HCT116 (cell line): ENCODE data around the gene EIF2B5. TPM values are rescaled to one million over a fixed set of nuclear protein-coding genes. Genes with fewer than 3 reads are reported as not detected.

Experiments used
- ATAC-seq: fragments of 200-7000 bp; cut with Tn5 transposase; 2 replicates; pipeline ENCODE4 v1.9.1; 2020; ENCODE audit warnings: mild to moderate bottlenecking, moderate library complexity
- BruUV-seq: library from RNA; stranded (reverse); fragments of 400-500 nt; replicated peaks from 2 replicates; lab custom pipeline; 2021; lab: Mats Ljungman, UMichigan
- CTCF ChIA-PET: fragments of 300-600 bp; sonication (Branson Sonifier 250); formaldehyde crosslinking; loops from one replicate; lab custom pipeline; 2021; ENCODE audit warnings: antibody characterized with exemption; lab: Charles Lee
- POLR2A ChIA-PET: fragments of 300-600, 350-600 bp; sonication (Branson Sonifier 250); formaldehyde crosslinking; loops from one replicate; lab custom pipeline; 2021; ENCODE audit warnings: antibody characterized with exemption; lab: Charles Lee
- RAD21 ChIA-PET, 2 experiments: fragments of 300-600 bp; sonication (Branson Sonifier 250); formaldehyde crosslinking; loops; one replicate each; lab custom pipeline; 2023; ENCODE audit warnings: low total read pairs in 2 of 2; ENCODE audit not compliant: uncharacterized antibody in 2 of 2, unreplicated experiment in 2 of 2, low non-redundant PET in 1 of 2; lab: Charles Lee
- DNase-seq: peaks from one replicate; pipeline ENCODE4 v3.0.0-alpha.2; 2010; ENCODE audit warnings: low read depth, low spot score
- H2AFZ ChIP-seq: fragments of 200-600 bp; shearing (Covaris generic), sonication (generic); 2 replicates; pipeline ENCODE4 v1.6.1; 2017; ENCODE audit warnings: low read depth, mixed run types, mixed read lengths, antibody characterized with exemption, low read length; ENCODE audit not compliant: poor library complexity, severe bottlenecking
- H3K27ac ChIP-seq: 2 replicates; pipeline ENCODE4 v1.5.1; 2012; ENCODE audit warnings: low read depth, low read length
- H3K27me3 ChIP-seq: fragments of 200-600 bp; sonication (generic); 2 replicates; pipeline ENCODE4 v1.6.1; 2016; ENCODE audit warnings: mixed run types, low read length, mixed read lengths; ENCODE audit not compliant: insufficient read depth
- H3K36me3 ChIP-seq, 2 experiments: fragments of 200-500 bp in 1 of 2; fragments of 200-600 bp in 1 of 2; sonication (Bioruptor generic) in 1 of 2; sonication (generic) in 1 of 2; 2 replicates each; pipeline versions ENCODE4 v1.5.1 to v1.6.1; 2014 to 2016; ENCODE audit warnings: low read length in 2 of 2, inconsistent platforms in 1 of 2, mixed read lengths in 1 of 2, mixed run types in 1 of 2; ENCODE audit not compliant: insufficient read depth in 2 of 2, control insufficient read depth in 1 of 2
- H3K4me1 ChIP-seq, 2 experiments: fragments of 200-600 bp in 1 of 2; sonication (generic) in 1 of 2; 2 replicates each; pipeline versions ENCODE4 v1.5.1 to v1.6.1; 2012 to 2017; ENCODE audit warnings: low read length in 2 of 2, inconsistent platforms in 1 of 2, mild to moderate bottlenecking in 1 of 2, mixed read lengths in 1 of 2, mixed run types in 1 of 2, moderate library complexity in 1 of 2; ENCODE audit not compliant: insufficient read depth in 2 of 2, control insufficient read depth in 1 of 2
- H3K4me2 ChIP-seq: fragments of 200-600 bp; sonication (generic); 2 replicates; pipeline ENCODE4 v1.6.1; 2017; ENCODE audit warnings: mixed run types, low read length, mixed read lengths
- H3K4me3 ChIP-seq, 2 experiments: fragments of 200-600 bp in 1 of 2; sonication (generic) in 1 of 2; replicated peaks in 1 of 2; 2 replicates each; pipeline ENCODE4 v1.5.1; 2011 to 2016; ENCODE audit warnings: low read length in 2 of 2, control low read depth in 1 of 2, low read depth in 1 of 2, mild to moderate bottlenecking in 1 of 2, mixed read lengths in 1 of 2, mixed run types in 1 of 2
- H3K79me2 ChIP-seq: fragments of 200-600 bp; sonication (generic); 2 replicates; pipeline ENCODE4 v1.6.1; 2017; ENCODE audit warnings: mild to moderate bottlenecking, mixed run types, low read length, moderate library complexity, mixed read lengths; ENCODE audit not compliant: insufficient read depth
- H3K9ac ChIP-seq: fragments of 200-600 bp; sonication (generic); 2 replicates; pipeline ENCODE4 v1.6.1; 2016; ENCODE audit warnings: low read length, mixed read lengths
- H3K9me2 ChIP-seq: fragments of 200-600 bp; sonication (generic), shearing (Covaris generic); 2 replicates; pipeline ENCODE4 v1.6.1; 2017; ENCODE audit warnings: mixed run types, mild to moderate bottlenecking, moderate library complexity; ENCODE audit not compliant: insufficient read depth
- H3K9me3 ChIP-seq, 2 experiments: fragments of 200-500 bp in 1 of 2; fragments of 200-600 bp in 1 of 2; sonication (Bioruptor generic) in 1 of 2; sonication (generic) in 1 of 2; 2 replicates each; pipeline ENCODE4 v1.6.1; 2014 to 2017; ENCODE audit warnings: low read length in 2 of 2, mixed read lengths in 2 of 2, inconsistent platforms in 1 of 2, low read depth in 1 of 2, mild to moderate bottlenecking in 1 of 2, mixed run types in 1 of 2, moderate library complexity in 1 of 2; ENCODE audit not compliant: control insufficient read depth in 1 of 2, insufficient read depth in 1 of 2
- H4K20me1 ChIP-seq: fragments of 200-600 bp; sonication (generic), shearing (Covaris generic); 2 replicates; pipeline ENCODE4 v1.6.1; 2017; ENCODE audit warnings: mixed run types, mild to moderate bottlenecking, moderate library complexity; ENCODE audit not compliant: insufficient read depth
- ATF3 ChIP-seq: IDR thresholded peaks from 2 replicates; pipeline ENCODE4 v1.6.1; 2012
- CEBPB ChIP-seq: IDR thresholded peaks from 2 replicates; pipeline ENCODE4 v1.6.1; 2012; ENCODE audit warnings: low read depth
- EGR1 ChIP-seq: IDR thresholded peaks from 2 replicates; pipeline ENCODE4 v1.6.1; 2012; ENCODE audit warnings: low read depth
- ELF1 ChIP-seq: IDR thresholded peaks from 2 replicates; pipeline ENCODE4 v1.6.1; 2012; ENCODE audit warnings: low read depth, borderline replicate concordance
- EZH2 ChIP-seq: fragments of 200-600 bp; sonication (generic); IDR thresholded peaks from 2 replicates; pipeline ENCODE4 v1.6.1; 2017; ENCODE audit warnings: antibody characterized with exemption, mixed run types
- FOSL1 ChIP-seq: IDR thresholded peaks from 2 replicates; pipeline ENCODE4 v1.6.1; 2012; ENCODE audit warnings: low read depth
- JUND ChIP-seq: IDR thresholded peaks from 2 replicates; pipeline ENCODE4 v1.6.1; 2012
- POLR2AphosphoS5 ChIP-seq: IDR thresholded peaks from 2 replicates; pipeline ENCODE4 v1.6.1; 2011; ENCODE audit warnings: mild to moderate bottlenecking, low read depth, low read length, moderate library complexity
- RAD21 ChIP-seq: IDR thresholded peaks from 2 replicates; pipeline ENCODE4 v1.6.1; 2012; ENCODE audit warnings: low read depth, mild to moderate bottlenecking
- SIN3A ChIP-seq: IDR thresholded peaks from 2 replicates; pipeline ENCODE4 v1.6.1; 2012; ENCODE audit warnings: low read depth
- SP1 ChIP-seq: IDR thresholded peaks from 2 replicates; pipeline ENCODE4 v1.6.1; 2012; ENCODE audit warnings: low read depth
- SRF ChIP-seq: IDR thresholded peaks from 2 replicates; pipeline ENCODE4 v1.6.1; 2012; ENCODE audit warnings: low read depth
- YY1 ChIP-seq: IDR thresholded peaks from 2 replicates; pipeline ENCODE4 v1.6.1; 2011; ENCODE audit warnings: low read length, low read depth, moderate library complexity, mild to moderate bottlenecking; ENCODE audit not compliant: insufficient replicate concordance; ENCODE audit errors: extremely low read depth
- ZFX ChIP-seq: fragments of 450-650 bp; IDR thresholded peaks from 2 replicates; pipeline ENCODE4 v1.6.1; 2017
- ZNF274 ChIP-seq: fragments of 200-500 bp; sonication (Bioruptor generic); IDR thresholded peaks from 2 replicates; pipeline ENCODE4 v1.6.1; 2014; ENCODE audit warnings: mild to moderate bottlenecking, low read depth, low read length, inconsistent platforms
- intact Hi-C: fragments of 100-400 bp; cut with micrococcal nuclease; formaldehyde crosslinking; loops from 2 replicates; pipeline ENCODE4 v1.10.0; 2022
- total RNA-seq: library from RNA; stranded (reverse); gene quantifications from one replicate; pipeline ENCODE4 v1.2.1, GENCODE V29; 2021; ENCODE audit not compliant: unreplicated experiment

Gene EIF2B5
- total RNA-seq, 1 experiment from 2014 or later = 50.3 TPM

DNA sequence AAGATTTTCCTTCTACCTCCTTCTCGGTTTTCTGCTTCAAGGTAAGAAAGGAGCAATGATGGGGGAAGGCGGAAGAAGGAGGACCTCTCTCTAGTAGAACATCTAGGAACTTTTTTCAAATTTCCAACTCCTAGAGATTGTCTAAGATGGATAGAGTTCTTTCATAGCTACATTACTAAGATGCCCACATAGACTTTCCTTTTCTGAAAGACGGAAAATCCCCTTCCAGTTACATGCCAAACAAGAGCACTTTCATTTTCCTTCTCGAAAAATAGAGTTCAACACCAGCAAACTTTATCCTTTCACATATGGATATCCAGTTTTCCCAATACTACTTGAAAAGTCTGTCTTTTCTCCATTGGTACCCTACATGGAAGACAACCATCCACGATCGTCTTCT lies 37.6 kb upstream of the EIF2B5 start:
- Histone ChIP-seq H3K4me3 (no peak overlapping the region), H2AFZ (no peak overlapping the region), H4K20me1 (no peaks in the 10 kb centered on the region), H3K27ac (no peak overlapping the region), H3K9me2 (no peaks in the 10 kb centered on the region), H3K9ac (no peak overlapping the region), H3K4me1 (no peaks in the 10 kb centered on the region), H3K27me3 (no peaks in the 10 kb centered on the region), H3K79me2 (no peaks in the 10 kb centered on the region), H3K4me2 (no peak overlapping the region), H3K9me3 (peaks cover 4 to 6% of the 10 kb centered on the region in 2 experiments; a peak in 2 of 4 replicates), H3K36me3 (no peaks in the 10 kb centered on the region)
- no peak for DNase-seq
- intact Hi-C loops = no loop called here
- ChIA-PET POLR2A (no interaction called here), RAD21 (no interaction called here), CTCF (no interaction called here)
- no peak for ATAC-seq
- no peak for TF ChIP-seq FOSL1
- BruUV-seq = no TSS peak

DNA sequence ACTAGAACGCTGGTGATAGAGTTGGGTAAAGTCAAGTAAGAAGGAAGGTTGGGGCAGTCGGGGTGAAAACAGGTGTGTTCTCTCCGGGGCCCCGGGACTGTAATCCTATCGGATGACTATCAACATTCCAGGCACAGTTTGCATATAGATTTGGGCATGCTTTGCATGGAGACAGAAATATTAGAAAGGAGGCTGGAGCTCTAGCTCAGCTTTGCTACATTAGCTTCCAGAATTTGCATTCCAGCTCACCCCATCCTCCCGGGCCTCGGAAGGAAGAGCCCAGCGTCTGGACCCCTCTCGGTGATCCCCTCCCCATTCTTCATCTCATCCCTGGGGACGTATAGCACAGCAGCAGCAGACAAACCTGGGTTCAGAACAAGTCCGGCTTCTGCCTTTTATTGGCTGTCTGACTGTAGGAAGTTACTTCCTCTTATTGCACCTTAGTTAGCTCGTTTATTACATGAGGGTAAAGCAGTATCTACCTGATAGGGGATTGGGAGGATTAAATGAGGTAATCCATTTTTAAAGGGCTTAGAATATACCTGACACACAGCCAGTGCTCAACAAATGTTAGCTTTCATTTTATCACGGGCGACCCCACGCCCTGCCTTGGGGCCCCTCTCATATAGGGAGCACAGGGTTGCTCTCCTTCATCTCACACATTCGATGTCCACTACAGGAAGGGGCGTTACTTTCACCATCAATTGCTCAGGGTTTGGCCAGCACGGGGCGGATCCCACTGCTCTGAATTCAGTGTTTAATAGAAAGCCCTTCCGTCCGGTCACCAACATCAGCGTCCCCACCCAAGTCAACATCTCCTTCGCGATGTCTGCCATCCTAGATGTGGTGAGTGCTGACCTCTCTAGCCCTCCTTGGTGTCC lies 35.1 kb upstream of the EIF2B5 start:
- ChIA-PET RAD21 (no interaction called here), POLR2A (no interaction called here), CTCF (no interaction called here)
- Histone ChIP-seq H4K20me1 (no peaks in the 10 kb centered on the region), H3K4me2 (no peak overlapping the region), H3K36me3 (no peaks in the 10 kb centered on the region), H3K4me3 (no peak overlapping the region), H2AFZ (no peak overlapping the region), H3K9me2 (no peaks in the 10 kb centered on the region), H3K4me1 (no peaks in the 10 kb centered on the region), H3K9me3 (no peaks in the 10 kb centered on the region), H3K79me2 (no peaks in the 10 kb centered on the region), H3K27me3 (no peaks in the 10 kb centered on the region), H3K9ac (no peak overlapping the region), H3K27ac (no peak overlapping the region)
- no peak for ATAC-seq
- TF ChIP-seq EZH2 = no peak
- TF ChIP-seq SIN3A = no peak
- TF ChIP-seq ZNF274 = no peak
- TF ChIP-seq SRF = no peak
- TF ChIP-seq ATF3 = no peak
- TF ChIP-seq SP1 = no peak
- no peak for TF ChIP-seq YY1
- no peak for TF ChIP-seq JUND
- TF ChIP-seq FOSL1 = no peak
- no peak for TF ChIP-seq POLR2AphosphoS5
- no peak for TF ChIP-seq RAD21
- TF ChIP-seq ZFX = no peak
- no peak for TF ChIP-seq EGR1
- no peak for TF ChIP-seq ELF1
- TF ChIP-seq CEBPB = no peak
- intact Hi-C loops = no loop called here
- BruUV-seq = no TSS peak
- no peak for DNase-seq
